CMK (cell line): Measurements from ENCODE around the gene CLIC4.
"Not testable (repeated sequence)": the region's sequence is repeated elsewhere in the genome, so short reads cannot be mapped to it uniquely, and the experiment has no call there.

Experiments used
- DNase-seq: peaks from one replicate; pipeline ENCODE4 v3.0.0-alpha.2; 2010; ENCODE audit warnings: low read depth

The CLIC4 gene

DNA sequence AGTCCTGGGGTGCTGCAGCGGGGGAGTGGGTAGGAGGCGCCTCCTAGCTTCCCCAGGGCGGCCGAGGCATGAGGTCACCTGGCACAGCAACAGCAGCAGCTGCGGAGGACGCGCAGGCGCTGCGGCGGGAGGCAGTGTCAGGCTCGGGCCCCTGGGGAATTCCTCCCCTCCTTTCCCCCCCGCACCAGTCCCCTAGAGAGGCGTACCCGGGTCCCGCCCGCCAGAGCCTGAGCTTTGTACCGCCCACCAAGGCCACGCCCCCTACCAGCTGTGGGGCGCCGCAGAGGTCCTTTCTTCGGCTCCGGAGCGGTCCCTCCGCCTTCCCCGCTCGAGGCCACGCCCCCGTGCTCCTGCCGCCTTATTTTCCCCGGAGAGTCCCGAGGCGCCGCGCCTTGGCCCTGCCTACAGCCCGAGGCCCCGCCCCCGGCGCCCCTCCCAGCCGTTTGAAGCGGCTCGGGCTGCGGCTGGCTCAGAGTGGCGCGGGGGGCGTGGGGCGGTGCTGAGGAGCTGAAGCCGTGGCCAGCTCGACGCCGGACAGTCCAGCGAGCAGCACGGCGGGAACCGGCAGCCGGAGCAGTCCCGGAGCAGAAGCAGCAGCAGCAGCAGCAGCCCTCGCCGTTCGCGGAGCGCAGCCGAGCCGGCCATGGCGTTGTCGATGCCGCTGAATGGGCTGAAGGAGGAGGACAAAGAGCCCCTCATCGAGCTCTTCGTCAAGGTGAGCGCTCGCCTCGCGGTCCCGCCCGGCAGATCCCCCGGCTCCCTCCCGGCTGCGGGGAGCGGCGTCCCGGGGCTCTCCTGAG lies at the start of gene CLIC4:
TSS of gene CLIC4 (plus strand) at position 537 of the 800 bp plus-strand sequence. CDS start at position 644, 107 bp downstream.
- DNase-seq, result peak; percentile 99

DNA sequence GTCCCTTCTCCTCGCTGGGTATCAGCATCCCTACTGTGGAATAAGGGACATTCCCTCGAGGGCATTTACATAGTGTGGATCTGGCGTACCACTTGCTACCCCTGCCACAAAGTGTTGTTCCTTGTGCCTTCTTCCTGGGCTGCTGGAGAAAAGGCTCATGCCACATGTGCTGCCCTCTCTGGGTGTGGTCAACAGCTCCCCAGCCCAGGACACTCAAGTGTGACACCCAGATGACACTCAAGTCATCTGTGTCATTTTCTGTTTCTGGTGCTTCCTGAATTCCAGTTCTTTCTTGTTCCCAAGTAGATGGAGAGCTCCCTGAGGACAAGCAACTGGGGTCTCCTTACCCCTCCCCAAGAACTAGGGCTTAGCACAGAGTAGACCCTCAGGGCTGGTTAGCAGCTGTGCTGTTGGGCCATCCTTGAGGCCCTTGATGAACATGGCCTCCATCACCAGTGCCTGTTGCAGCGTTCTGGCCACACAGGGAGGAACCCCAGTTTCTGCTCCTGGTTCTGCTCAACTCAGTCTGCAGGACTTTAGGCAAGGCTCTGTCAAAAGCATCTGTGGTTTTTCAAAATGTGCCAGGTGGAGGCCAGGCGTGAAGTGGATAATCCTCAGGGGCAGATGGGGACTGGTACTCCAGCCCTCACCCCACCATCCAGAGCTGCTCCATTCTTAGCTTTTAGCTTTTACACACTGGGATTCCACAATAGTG lies 49.0 kb upstream of the CLIC4 start:
- no peak for DNase-seq

DNA sequence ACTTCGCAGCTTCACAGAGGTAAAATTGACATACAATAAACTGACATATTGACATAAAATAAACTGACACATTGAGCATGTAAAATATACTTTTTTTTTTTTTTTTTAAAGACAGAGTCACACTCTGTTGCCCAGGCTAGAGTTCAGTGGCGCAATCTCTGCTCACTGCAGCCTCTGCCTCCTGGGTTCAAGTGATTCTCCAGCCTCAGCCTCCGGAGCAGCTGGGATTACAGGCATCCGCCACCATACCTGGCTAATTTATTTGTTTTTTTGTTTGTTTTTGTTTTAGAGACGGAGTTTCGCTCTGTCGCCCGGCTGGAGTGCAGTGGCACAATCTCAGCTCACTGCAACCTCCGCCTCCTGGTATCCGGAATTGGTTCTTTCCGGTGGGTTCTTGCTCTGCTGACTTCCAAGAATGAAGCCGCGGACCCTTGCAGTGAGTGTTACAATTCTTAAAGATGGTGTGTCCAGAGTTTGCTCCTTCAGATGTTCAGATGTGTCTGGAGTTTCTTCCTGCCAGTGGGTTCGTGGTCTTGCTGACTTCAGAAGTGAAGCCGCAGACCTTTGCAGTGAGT lies 48.4 kb upstream of the CLIC4 start:
- DNase-seq, result no peak

DNA sequence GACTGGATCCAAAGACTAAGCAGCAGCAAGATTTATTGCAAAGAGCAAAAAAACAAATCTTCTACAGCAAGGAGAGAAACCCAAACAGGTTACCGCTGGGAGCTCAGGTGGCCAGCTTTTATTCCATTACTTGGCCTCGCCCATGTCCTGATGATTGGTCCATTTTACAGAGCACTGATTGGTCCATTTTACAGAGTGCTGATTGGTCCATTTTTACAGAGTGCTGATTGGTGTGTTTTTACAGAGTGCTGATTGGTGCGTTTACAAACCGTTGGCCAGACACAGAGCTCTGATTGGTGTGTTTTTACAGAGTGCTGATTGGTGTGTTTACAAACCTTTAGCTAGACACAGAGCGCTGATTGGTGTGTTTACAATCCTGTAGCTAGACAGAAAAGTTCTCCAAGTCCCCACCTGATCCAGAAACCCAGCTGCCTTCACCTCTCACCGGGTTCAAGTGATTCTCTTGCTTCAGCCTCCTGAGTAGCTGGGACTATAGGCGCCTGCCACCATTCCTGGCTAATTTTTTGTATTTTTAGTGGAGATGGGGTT lies 47.7 kb upstream of the CLIC4 start:
- not testable (repeated sequence) for DNase-seq

DNA sequence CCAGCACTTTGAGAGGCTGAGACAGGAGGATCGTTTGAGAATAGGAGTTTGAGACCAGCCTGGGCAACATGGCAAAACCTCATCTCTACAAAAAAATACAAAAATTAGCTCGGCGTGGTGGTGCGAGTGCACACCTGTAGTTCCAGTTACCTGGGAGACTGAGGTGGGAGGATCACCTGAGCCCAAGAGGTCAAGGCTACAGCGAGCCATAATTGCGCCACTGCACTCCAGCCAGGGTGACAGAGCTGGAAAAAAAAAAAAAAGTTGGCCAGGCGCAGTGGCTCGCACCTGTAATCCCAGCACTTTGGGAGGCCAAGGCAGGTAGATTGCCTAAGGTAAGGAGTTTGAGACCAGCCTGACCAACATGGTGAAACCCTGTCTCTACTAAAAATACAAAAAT lies 46.9 kb upstream of the CLIC4 start:
- DNase-seq, result not testable (repeated sequence)

DNA sequence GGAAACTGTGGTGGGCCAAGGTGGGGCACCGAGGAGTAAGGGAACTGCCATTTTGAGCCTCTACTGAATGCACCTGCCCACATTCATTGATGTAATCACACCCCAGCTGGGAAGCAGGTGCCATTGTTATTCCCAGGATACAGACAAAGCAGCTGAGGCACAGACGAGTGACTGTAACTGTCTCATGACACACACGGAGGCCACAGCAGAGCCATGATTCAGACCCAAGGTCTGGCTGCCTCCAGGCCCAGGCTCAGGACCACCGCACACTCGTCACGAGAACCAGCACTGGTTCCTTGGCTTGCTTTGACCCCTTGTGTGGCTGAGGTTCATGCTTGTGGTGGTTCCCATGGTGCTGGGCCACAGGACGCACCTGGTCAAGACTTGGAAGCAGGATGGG lies 45.6 kb upstream of the CLIC4 start:
- DNase-seq, result no peak

DNA sequence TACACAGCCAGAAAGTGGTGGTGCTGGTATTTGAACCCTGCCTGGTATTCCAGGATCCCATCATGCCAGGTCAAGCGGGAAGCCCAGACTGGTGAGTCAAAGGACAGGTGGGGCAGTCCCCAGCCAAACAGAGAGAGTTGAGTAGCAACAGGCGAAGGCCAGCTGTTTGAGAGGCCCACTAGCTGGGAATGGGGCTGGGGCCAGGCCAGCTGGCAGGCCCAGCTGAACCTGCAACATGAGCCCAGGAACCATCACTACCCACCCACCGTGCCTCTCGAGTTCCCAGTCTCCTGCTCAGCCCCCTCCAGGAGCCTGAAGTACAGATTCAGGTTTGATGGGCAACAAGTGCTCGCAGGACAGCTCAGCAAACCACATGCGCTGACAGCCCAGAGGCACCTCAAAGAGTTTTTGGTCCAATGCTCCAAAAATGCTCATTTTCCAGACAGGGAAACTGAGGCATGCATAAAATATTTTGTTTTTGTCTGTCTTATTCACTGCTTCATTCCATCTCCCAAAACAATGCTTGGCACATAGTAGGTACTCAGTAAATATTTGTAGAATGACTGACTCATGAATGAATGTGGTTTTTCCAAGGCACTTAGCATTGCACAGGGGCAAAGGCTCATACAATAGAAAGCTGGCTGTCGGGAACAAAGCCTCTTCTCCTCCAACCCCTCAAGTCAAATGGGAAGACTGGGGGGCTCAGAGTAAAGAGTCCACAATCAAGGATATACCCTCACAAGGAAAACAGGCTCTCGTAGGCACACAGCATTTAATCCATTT lies 42.5 kb upstream of the CLIC4 start:
- no peak for DNase-seq

DNA sequence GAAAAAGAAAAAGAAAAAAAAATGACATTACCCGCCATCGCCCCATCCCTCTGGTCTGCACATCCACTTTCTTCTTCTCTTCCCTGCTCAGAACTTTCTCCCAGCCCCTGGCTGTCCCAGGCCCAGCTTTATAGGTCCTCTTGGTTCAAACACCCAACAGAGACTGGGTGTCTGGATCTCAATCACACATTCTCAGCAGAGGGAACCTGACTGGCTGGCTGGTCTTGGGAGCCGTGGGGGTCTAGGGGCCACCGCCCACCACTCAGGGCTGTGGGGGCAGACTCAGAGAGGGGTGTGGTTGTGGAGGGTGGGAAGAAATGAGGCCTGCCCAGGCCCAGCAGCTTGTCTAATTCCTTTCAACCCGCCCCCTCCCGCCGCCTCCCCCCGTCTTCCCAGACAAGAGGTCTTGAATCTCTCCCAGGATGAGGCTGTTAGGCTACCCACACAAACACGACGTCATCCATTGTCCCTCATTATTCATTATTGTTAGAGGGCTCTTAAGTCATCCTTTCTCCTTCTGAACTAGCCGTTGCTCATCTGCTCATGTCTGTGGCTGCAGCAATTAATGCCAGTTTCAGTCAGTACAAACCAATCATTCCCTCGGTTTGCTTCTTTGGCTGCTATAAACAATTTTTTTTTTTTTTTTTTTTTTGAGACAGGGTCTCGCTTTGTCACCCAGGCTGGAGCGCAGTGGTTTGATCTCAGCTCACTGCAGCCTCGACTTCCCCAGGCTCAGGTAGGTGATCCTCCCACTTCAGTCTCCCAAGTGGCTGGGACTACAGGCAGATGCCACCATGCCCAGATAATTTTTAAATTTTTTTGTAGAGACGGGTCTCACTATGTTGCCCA lies 40.6 kb upstream of the CLIC4 start:
- DNase-seq, result no peak

DNA sequence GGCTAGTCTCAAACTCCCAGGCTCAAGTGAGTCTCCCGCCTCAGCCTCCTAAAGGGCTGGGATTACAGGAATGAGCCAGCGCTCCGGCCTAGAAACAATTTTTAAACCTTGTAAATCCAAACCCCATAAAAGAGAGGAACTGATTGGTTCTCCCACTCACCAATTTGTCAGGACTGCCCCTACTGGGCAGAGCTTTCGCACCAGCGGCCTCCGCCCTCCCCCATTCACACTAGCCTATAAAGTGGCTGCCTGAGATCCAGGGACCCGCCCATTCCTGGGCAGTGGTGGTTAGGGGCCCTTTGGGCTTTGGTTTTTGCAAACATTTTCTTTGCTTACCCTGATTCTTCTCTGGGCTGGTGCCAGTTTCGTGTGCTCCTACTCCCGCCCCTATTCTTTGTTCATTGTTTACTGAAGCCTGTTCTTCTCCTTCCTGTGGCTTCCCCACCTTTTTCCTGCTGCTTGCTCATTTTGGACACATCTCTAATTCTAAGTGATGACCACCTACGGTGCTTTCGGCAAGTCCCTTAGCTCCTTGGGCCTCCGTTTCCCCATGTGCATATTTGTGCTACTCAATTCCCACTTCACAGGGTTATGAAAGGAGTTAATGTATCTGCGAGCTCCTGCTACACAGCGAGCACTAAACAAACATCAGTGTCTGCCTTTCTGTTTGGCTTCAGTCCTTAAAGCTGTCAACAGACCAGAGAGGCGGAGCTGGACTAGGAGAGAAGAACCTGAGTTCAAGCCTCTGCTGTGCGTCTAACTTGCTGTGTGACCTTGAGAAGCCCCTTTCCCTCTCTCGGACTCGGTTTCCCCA lies 39.8 kb upstream of the CLIC4 start:
- DNase-seq, result peak; percentile 85

DNA sequence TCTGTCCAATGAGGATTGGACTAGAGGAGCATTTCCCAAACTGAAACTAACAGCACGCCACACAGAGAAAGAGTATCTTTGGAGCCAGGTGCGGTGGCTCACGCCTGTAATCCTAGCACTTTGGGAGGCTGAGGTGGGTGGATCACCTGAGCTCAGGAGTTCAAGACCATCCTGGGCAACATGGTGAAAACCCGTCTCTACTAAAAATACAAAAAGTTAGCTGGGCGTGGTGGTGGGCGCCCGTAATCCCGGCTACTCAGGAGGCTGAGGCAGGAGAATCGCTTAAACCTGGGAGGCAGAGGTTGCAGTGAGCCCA lies 39.2 kb upstream of the CLIC4 start:
- not testable (repeated sequence) for DNase-seq

DNA sequence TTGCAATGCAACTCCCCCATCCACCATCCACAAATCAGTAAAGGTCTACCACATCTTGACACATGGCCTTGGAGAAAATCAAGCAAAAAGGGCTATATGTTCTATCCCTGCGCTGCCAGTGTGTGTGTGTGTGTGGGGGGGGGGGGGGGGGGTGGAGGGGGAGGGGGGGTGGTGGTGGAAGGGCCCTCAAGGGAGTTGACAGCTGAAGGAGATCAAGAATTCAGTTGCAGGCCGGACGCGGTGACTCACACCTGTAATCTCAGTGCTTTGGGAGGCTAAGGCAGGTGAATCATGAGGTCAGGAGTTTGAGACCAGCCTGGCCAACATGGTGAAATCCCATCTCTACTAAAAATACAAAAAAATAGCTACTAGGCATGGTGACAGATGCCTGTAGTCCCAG lies 37.6 kb upstream of the CLIC4 start:
- DNase-seq, result no peak

DNA sequence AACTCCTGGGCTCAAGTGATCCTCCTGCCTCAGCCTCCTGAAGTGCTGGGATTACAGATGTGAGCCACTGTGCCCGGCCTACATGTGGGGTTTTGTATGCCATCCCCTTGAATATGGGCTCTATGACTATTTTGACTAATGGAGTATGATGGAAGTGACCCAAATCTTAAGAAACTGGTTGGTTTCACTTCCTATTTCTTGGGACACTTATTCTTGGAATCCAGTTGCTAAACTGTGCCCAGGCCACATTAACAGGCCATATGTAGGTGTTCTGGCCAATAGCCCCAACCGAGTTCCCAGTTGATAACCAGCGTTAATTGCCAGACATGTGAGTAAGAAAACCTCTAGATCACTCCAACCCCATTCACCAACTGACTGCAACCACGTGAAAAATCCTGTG lies 36.3 kb upstream of the CLIC4 start:
- no peak for DNase-seq

DNA sequence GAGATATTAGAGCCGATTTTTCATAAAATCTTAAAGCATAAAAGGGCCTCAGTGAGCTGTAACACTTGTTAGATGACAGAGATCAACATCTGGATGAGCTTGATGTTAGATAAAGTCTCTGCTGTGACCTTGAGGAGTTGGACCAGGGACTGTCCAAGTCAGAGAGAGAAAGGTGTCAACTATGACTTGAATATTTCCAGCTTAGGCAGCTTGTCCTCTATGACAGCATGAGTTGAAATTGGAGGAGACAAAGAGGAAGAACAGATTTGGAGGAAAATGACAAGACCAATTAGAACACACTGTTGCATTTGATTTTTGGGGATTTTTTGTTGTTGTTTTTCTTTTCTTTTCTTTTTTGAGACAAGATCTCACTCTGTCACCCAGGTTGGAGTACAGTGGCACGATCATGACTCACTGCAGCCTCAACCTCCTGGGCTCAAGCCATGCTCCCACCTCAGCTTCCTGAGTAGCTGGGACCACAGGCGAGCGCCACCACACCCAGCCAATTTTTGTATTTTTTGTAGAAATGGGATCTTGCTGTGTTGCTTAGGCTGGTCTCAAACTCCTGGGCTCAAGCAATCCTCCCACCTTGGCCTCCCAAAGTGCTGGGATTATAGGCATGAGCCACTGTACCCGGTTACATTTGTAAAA lies 35.3 kb upstream of the CLIC4 start:
- no peak for DNase-seq

DNA sequence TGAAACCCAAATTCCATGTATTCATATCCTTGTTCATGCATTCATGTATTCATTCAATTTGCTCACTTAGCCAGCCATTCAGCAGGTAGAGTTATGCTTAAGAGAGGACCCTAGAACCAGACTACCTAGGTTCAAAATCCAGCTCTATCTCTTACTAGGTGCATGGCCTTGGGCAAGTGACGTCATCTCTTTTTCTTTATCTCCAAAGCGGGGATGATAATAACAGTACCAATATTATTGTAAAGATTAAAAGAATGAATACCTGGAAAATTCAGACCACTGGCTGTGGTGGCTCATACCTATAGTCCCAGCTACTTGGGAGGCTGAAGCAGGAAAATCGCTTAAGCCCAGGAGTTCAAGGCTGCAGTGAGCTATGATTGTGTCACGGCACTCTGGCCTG lies 33.9 kb upstream of the CLIC4 start:
- DNase-seq, result no peak

DNA sequence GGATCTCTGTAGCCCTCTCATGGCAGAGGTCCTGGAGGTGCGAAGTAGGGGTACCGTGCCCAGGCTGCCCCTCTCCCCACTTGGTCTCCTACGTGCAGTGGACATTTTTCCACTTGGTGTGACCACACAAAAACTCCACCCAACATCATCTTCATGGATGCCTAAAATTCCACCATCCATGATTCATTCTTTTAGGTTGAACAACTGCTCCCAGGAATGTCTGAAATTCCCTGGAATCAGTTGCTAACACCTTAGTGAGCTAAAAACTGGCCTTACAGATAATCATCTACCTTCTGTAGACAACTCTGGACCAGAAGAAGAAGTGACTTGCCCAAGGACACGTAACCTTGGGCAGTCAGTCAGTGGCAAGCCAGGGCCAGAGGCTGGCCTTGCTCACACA lies 32.1 kb upstream of the CLIC4 start:
- DNase-seq, result no peak

DNA sequence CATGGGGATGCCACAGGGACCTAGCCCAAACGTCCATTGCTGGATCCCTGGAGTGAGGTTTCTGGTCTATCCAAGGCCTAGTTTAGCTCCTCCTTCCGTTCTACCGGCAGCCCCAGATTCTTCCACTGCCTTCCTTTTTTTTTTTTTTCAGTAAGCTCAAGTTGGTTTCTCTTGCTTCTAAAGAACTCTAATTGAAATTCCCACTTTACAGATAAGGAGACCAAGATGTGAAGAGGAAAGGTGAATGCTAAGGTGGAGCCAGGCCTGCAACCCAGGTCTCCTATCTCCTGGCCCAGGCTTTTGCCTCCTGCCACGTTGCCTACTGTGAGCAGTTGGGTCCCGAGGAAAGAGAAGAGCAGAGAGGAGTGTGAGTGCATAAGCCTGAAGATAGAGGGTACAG lies 31.5 kb upstream of the CLIC4 start:
- DNase-seq, result no peak

DNA sequence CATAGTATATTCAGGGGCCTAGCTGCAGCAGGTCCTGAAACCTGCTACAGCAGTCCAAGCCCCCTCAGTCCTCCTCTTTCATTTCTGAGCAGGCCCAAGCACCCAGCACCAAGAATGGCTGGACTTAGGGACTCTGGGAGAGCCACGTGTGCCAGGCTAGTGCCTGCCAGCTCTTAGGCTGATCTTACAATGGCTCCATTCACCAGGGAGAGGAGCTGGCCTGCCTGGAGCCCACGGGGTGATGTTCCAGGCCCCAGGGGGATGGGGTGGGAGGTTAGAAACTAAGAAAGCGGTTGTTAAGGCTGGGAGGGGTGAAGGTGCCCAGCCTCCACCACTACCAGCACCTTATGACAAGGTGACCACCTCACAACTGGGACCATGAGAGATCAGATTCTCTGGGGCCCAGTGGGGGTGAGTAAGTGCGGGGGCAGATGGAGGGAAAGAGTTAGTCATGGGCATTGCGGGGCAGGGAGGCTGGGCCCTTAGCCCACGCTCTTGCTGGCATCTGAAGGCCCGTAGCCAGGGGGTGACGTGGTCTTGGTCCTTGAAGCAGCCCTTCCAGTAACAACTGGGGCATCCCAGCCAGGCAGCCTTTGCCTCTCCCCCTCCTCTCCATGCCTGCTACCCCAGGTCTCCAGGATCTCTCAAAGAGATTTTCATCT lies 30.3 kb upstream of the CLIC4 start:
- DNase-seq, result no peak

DNA sequence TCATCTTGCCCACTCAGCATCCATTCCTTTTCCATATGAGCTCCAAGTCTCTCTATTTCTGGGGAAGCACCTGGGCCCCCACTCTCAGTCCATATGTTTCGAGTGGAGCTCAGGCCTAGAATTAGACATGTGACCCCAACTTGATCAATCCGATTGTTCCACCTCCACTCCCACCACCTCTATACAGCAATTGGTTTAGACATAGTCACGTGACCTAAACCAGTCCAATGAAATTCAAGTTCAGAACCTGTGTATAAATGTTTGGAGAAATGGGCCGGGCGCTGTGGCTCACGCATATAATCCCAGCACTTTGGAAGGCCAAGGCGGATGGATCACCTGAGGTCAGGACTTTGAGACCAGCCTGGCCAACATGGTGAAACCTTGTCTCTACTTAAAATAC lies 29.6 kb upstream of the CLIC4 start:
- no peak for DNase-seq

DNA sequence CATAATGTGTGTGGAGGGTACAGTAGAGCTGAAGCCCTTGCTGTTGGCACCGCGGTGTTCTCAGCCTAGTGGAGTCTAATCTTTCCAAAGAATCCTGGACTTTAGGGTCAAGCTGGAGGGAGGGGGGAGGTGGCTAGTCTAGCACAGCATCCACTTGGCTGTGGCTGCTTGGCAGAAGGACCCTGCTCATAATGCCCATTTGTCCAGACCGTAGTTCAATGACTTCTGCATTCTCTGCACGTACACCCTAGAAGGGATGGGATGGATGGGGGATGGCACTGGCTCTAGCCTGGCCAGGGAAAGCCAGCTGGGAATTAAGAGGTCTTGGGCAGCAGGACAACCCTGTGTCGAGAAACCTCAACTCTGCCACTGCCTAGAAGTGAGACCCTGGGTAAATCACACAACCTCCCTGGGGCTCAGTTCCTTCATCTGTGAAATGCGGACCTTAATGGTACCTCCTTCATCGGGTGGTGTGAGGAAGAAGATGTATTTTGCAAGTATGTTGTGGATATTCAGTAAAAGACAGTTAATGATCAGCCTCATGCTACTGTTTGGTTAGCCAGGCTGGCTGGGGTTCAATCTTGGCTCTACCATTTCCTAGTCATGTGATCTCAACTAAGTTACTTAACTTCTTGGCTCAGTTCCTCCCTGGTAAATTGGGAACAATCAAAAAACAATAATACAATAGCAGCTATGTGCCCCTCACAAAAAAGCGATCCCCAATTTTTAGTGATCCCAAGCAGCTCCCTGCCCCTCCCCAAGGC lies 27.2 kb upstream of the CLIC4 start:
- no peak for DNase-seq
